Stimulated activated effector memory CD8-positive, alpha-beta T cell treated with anti-CD3 and anti-CD28 coated beads, Interleukin-12 subunit alpha, Interleukin-12 subunit beta, amount 100 ng/mL, for 72 hours (primary cell): ENCODE results near the gene SLF2.
A peak's percentile ranks its signal among the peaks of the same experiment; 100 is the strongest.

Source experiments
- ATAC-seq: fragments of 150-1000 bp; cut with Tn5 transposase; 2 replicates; pipeline ENCODE4 v1.10.0; 2021
- DNase-seq, 2 donors: peaks; one replicate each; pipeline ENCODE4 v3.0.0; 2021 to 2022; ENCODE audit warnings: low spot score in 2 of 2
- H3K27ac Mint-ChIP-seq: one replicate; pipeline ENCODE4 v1.8.0; 2022; ENCODE audit warnings: mild to moderate bottlenecking, mixed read lengths
- H3K36me3 Mint-ChIP-seq: one replicate; pipeline ENCODE4 v1.8.0; 2022; ENCODE audit warnings: mild to moderate bottlenecking, mixed read lengths
- H3K4me1 Mint-ChIP-seq: one replicate; pipeline ENCODE4 v1.8.0; 2022; ENCODE audit warnings: mixed read lengths
- H3K4me3 Mint-ChIP-seq: one replicate; pipeline ENCODE4 v1.8.0; 2022; ENCODE audit warnings: mild to moderate bottlenecking, mixed read lengths
- H3K9me3 Mint-ChIP-seq: one replicate; pipeline ENCODE4 v1.8.0; 2022; ENCODE audit warnings: mixed read lengths

SLF2 gene

GRCh38 chr10:100945754-100946153 lies 33.0 kb downstream of the SLF2 start:
- Mint-ChIP-seq H3K27ac (no peak overlapping the region), H3K4me1 (no peaks in the 10 kb centered on the region), H3K4me3 (no peak overlapping the region), H3K36me3 (peaks cover 100% of the 10 kb centered on the region), H3K9me3 (no peaks in the 10 kb centered on the region)
- ATAC-seq = no peak
- DNase-seq = no peak

DNA sequence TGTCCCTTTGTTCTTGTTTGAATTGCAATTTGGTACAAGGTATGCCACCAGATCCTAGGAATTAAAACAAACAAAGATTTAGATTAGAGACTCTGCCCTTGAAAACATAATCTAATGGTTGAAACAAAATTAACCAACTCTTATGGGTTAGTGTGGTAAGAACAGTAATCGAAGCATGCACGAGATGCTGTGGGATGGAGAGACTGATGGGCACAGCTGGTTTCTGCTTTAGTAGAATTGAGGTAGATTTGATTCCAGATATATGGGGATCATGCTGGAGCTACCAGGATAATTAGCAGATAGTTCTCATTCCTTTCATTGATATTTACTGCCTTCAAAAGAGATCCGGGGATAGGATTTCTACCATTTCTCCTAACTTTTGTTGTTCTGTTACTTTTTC lies 36.2 kb downstream of the SLF2 start:
- Mint-ChIP-seq H3K4me3 (no peak overlapping the region), H3K4me1 (no peaks in the 10 kb centered on the region), H3K36me3 (peaks cover 100% of the 10 kb centered on the region), H3K9me3 (no peaks in the 10 kb centered on the region), H3K27ac (no peak overlapping the region)
- DNase-seq (no peak), ATAC-seq (no peak)

DNA sequence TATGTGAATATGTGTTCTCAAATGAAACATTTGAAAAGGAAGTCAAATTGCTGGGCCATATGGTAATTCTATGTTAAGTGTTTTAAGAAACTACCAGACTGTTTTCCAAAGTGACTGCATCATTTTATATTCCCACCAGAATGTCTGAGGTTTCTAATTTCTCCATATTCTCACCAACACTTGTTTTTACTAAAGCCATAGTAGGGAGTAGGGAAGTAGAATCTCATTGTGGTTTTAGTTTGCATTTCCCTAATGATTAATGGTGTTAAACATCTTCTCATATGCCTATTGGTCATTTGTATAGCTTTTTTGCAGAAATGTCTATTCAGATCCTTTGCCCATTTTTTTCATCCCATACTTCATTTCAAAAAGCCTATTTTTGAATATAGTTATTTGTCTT lies 47.5 kb downstream of the SLF2 start:
- no peak overlapping the region for H3K4me3 Mint-ChIP-seq
- H3K27ac Mint-ChIP-seq = peak overlapping the region; percentile 6
- ATAC-seq (no peak), DNase-seq (no peak)
- no peaks in the 10 kb centered on the region for H3K4me1 Mint-ChIP-seq
- H3K36me3 Mint-ChIP-seq = peaks cover 81% of the 10 kb centered on the region
- no peaks in the 10 kb centered on the region for H3K9me3 Mint-ChIP-seq

GRCh38 chr10:100962351-100963080 lies 49.8 kb downstream of the SLF2 start:
- H3K27ac Mint-ChIP-seq = no peak overlapping the region
- H3K9me3 Mint-ChIP-seq = no peaks in the 10 kb centered on the region
- H3K36me3 Mint-ChIP-seq = peaks cover 64% of the 10 kb centered on the region
- ATAC-seq (no peak), DNase-seq (no peak)
- H3K4me1 Mint-ChIP-seq = no peaks in the 10 kb centered on the region
- no peak overlapping the region for H3K4me3 Mint-ChIP-seq

GRCh38 chr10:100963826-100964225 lies 51.1 kb downstream of the SLF2 start:
- no peak for ATAC-seq
- H3K4me1 Mint-ChIP-seq = peaks cover 8% of the 10 kb centered on the region
- no peak overlapping the region for H3K27ac Mint-ChIP-seq
- H3K36me3 Mint-ChIP-seq = peaks cover 51% of the 10 kb centered on the region
- H3K9me3 Mint-ChIP-seq = no peaks in the 10 kb centered on the region
- no peak overlapping the region for H3K4me3 Mint-ChIP-seq
- DNase-seq = no peak

DNA sequence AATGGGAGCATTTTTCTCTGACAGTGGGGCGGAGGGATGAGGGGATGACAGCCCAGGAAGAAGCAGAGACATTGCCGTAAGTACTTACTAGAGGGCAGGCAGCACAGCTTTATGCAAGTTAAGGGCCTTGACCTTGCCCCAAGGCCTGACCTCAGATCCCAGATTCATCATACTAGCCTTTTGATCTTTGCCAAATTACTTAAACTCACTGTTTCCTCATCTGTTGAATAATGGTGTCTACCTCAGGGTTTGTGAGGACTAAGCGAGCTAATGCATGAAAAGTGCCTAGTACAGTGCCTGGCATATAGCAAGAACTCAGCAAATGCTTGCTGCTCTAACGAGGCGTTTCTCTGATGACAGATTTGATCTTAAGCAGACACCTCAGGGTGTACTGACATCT lies 53.1 kb downstream of the SLF2 start:
- no peak overlapping the region for H3K4me3 Mint-ChIP-seq
- peaks cover 31% of the 10 kb centered on the region for H3K36me3 Mint-ChIP-seq
- no peak for DNase-seq
- H3K27ac Mint-ChIP-seq = peak overlapping the region; percentile 27
- no peak for ATAC-seq
- no peaks in the 10 kb centered on the region for H3K9me3 Mint-ChIP-seq
- H3K4me1 Mint-ChIP-seq = peaks cover 21% of the 10 kb centered on the region

- Mint-ChIP-seq H3K4me3 (no peak overlapping the region), H3K4me1 (peaks cover 21% of the 10 kb centered on the region), H3K27ac (no peak overlapping the region), H3K36me3 (peaks cover 20% of the 10 kb centered on the region), H3K9me3 (no peaks in the 10 kb centered on the region)
- DNase-seq (no peak), ATAC-seq (no peak)
These were observed 54.1 kb downstream of the SLF2 start for GRCh38 chr10:100966887-100967286.

- ATAC-seq (no peak), DNase-seq (no peak)
- no peak overlapping the region for H3K4me3 Mint-ChIP-seq
- no peak overlapping the region for H3K27ac Mint-ChIP-seq
- H3K36me3 Mint-ChIP-seq = peaks cover 16% of the 10 kb centered on the region
- H3K9me3 Mint-ChIP-seq = no peaks in the 10 kb centered on the region
- peaks cover 21% of the 10 kb centered on the region for H3K4me1 Mint-ChIP-seq
These were observed 54.6 kb downstream of the SLF2 start for GRCh38 chr10:100967332-100967731.

DNA sequence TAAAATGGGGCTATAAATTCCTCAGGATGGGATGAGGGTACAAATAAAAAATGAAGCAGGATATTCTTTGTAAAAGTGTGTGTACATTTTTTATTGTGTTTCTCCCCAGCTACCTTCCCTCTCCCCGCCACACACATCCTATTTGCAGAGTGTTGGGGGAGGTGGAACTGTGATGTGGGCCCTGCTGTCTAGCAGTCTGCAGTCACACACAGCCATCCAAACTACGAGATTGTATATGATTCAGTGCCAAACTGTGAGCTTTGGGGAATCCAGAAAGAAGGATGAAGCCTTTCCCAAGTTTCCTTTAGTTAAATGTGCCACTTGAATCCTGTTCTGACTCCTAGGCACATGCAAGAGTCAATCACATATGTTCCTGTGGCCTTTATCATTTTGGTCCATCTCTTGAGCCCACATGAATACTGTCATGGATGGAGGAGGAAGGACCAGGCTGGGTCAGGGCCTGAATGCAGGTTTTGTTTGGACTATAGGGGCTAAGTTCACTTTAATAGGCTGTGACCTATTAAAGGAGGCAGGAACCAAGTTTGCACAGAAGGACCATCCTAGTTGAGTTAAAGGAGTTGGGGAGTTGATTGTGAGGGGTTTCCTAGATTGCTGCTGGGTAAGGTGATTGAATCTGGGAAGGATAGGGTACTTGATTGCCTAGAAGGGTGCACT lies 55.4 kb downstream of the SLF2 start:
- no peaks in the 10 kb centered on the region for H3K9me3 Mint-ChIP-seq
- no peak for ATAC-seq
- peaks cover 27% of the 10 kb centered on the region for H3K4me1 Mint-ChIP-seq
- H3K4me3 Mint-ChIP-seq = peak overlapping the region; percentile 60
- no peak for DNase-seq
- peak overlapping the region; percentile 42 for H3K27ac Mint-ChIP-seq
- peaks cover 7% of the 10 kb centered on the region for H3K36me3 Mint-ChIP-seq

- ATAC-seq = peak; percentile 4
These were observed 56.1 kb downstream of the SLF2 start for GRCh38 chr10:100968863-100969186.

GRCh38 chr10:100969187-100970075 lies 56.7 kb downstream of the SLF2 start, which contains the start of gene SEMA4G:
Gene SEMA4G, plus strand, starts transcription at chr10:100969504. Its CDS starts 3,409 bp downstream, at chr10:100972913.
- peak; percentile 38 to 72 for DNase-seq
- H3K4me1 Mint-ChIP-seq = peaks cover 27% of the 10 kb centered on the region
- peaks cover 6% of the 10 kb centered on the region for H3K36me3 Mint-ChIP-seq
- peak; percentile 79 for ATAC-seq
- H3K27ac Mint-ChIP-seq = peak within 1 kb of the TSS; percentile 42
- peak within 1 kb of the TSS; percentile 60 for H3K4me3 Mint-ChIP-seq
- no peaks in the 10 kb centered on the region for H3K9me3 Mint-ChIP-seq

More at GRCh38 chr10:100968863-100969186, 56.1 kb downstream of the SLF2 start:
- DNase-seq = no peak
- H3K4me1 Mint-ChIP-seq = peaks cover 27% of the 10 kb centered on the region
- H3K27ac Mint-ChIP-seq = peak overlapping the region; percentile 42
- no peaks in the 10 kb centered on the region for H3K9me3 Mint-ChIP-seq
- H3K4me3 Mint-ChIP-seq = peak overlapping the region; percentile 60
- peaks cover 6% of the 10 kb centered on the region for H3K36me3 Mint-ChIP-seq

DNA sequence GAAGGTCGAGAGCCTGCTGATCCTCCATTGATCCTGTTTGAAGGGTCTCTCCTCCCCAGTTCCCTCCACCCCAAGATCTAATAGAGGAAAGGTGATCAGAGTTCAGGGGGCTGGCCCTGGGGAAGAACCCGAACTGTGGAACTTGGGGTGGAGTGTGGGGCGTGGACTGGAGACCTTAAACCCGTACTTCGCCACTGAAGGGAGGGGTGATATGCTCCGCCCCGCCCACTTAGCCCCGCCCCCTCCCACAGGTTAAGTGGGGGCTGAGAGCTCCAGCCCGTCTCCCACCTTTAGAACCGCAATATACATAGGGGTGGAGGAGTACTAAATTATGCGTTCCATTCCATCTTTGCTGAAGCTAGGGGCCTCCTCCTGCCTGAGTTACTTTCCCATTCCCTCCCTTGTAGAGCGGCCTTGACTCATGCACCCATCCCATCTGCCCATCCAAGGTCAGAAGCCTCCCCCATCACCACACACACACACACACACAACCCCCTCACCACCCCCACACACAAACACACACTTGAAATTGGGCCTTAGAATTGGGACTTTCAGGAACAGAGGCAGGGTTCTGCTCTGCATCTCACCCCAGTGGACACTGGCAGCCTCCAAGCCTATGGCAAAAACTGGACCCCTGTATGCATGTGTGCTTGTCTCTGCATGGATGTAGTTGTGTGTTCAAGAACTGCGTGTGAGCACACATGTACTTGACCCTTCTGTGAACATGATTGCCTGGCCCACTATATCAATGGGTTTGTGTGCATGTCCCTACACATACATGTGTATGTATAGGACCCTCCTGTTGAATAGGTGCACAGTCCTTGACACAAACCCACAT lies 57.5 kb downstream of the SLF2 start:
- no peak overlapping the region for H3K27ac Mint-ChIP-seq
- H3K4me3 Mint-ChIP-seq = peak overlapping the region; percentile 60
- peaks cover 27% of the 10 kb centered on the region for H3K4me1 Mint-ChIP-seq
- H3K36me3 Mint-ChIP-seq = peaks cover 6% of the 10 kb centered on the region
- ATAC-seq = no peak
- no peak for DNase-seq
- H3K9me3 Mint-ChIP-seq = no peaks in the 10 kb centered on the region

- H3K36me3 Mint-ChIP-seq = no peaks in the 10 kb centered on the region
- peaks cover 27% of the 10 kb centered on the region for H3K4me1 Mint-ChIP-seq
- no peak for DNase-seq
- peak overlapping the region; percentile 60 for H3K4me3 Mint-ChIP-seq
- no peak overlapping the region for H3K27ac Mint-ChIP-seq
- ATAC-seq = peak; percentile 11
- H3K9me3 Mint-ChIP-seq = no peaks in the 10 kb centered on the region
These were observed 58.4 kb downstream of the SLF2 start for GRCh38 chr10:100970914-100971811.
